Measurements from ENCODE around the gene CCDC68.
A peak's percentile ranks its signal among the peaks of the same experiment; 100 is the strongest.
"Not testable (repeated sequence)": the region's sequence is repeated elsewhere in the genome, so short reads cannot be mapped to it uniquely, and the experiment has no call there.

CCDC68 gene

DNA sequence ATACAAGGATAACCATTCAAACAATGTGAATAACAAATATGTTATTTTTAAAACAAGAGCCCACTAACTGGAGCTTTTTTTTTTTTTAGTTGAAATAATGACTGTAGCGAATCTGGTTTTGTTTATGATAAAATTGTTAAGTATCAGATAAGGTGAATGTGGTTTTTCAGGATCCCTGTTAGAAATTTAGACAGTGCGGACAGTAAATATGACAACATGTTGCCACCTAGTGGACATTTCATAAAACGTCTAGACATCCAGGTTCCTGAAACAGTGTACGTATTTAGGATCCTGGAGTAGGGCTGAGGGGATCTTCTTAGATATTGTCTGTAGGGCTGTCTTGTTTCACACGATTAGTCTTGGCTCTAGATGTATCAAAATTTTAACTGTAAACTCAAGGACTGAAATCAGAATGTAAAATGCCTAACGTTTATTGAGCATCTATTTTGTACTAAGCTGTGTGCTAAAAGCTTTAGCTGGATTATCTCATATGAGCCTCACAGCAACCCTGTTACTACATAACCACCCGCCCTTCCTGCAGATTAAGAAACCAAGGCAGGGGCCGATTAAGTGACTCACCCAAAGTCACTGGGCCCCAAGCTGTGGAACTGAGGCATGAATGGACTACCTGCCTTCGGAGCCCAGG, 23.9 kb upstream of the CCDC68 start:
- no peaks in the 10 kb centered on the region for H3K27me3 Mint-ChIP-seq (ENCODE audit: low read depth, poor library complexity)
- H3K9me3 Mint-ChIP-seq, result peaks cover 10% of the 10 kb centered on the region
- TF ChIP-seq, protein P1, sequence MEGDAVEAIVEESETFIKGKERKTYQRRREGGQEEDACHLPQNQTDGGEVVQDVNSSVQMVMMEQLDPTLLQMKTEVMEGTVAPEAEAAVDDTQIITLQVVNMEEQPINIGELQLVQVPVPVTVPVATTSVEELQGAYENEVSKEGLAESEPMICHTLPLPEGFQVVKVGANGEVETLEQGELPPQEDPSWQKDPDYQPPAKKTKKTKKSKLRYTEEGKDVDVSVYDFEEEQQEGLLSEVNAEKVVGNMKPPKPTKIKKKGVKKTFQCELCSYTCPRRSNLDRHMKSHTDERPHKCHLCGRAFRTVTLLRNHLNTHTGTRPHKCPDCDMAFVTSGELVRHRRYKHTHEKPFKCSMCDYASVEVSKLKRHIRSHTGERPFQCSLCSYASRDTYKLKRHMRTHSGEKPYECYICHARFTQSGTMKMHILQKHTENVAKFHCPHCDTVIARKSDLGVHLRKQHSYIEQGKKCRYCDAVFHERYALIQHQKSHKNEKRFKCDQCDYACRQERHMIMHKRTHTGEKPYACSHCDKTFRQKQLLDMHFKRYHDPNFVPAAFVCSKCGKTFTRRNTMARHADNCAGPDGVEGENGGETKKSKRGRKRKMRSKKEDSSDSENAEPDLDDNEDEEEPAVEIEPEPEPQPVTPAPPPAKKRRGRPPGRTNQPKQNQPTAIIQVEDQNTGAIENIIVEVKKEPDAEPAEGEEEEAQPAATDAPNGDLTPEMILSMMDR (IDR thresholded peaks at IDR 0.05), result peak; percentile 63
- peaks cover 5% of the 10 kb centered on the region for H3K4me1 Mint-ChIP-seq
- no peaks in the 10 kb centered on the region for H3K36me3 Mint-ChIP-seq (ENCODE audit: low read depth)
- DNase-seq, result no peak
- no peak overlapping the region for H3K27ac Mint-ChIP-seq
- no peak overlapping the region for H3K4me3 Mint-ChIP-seq

GRCh38 chr18:54981076-54981475, 21.8 kb upstream of the CCDC68 start:
- H3K27ac Mint-ChIP-seq, result no peak overlapping the region
- H3K27me3 Mint-ChIP-seq (ENCODE audit: low read depth, poor library complexity), result no peaks in the 10 kb centered on the region
- DNase-seq, result no peak
- H3K4me1 Mint-ChIP-seq, result peaks cover 5% of the 10 kb centered on the region
- no peaks in the 10 kb centered on the region for H3K36me3 Mint-ChIP-seq (ENCODE audit: low read depth)
- no peak overlapping the region for H3K4me3 Mint-ChIP-seq
- TF ChIP-seq, protein P1 (IDR thresholded peaks at IDR 0.05), result no peak
- H3K9me3 Mint-ChIP-seq, result peaks cover 10% of the 10 kb centered on the region

DNA sequence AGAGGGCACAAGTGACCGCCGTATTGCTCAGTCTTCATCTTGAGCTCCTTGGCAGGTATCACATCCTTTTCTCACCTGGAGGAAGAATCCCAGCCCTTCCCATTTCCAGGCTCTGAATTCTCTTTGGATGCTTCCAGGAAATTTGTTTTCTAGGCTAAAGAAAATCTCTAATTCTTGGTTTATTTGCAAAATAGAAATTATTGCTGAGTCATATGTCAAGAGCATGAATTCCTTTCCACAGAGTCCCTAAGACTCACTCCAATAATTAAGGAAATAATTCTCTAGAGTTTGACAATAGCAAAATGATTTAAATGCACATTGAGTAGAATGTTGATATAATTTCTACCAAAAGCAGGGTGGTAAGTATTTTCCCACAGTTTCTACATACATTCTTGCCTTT, 16.3 kb upstream of the CCDC68 start:
- TF ChIP-seq, protein P1 (IDR thresholded peaks at IDR 0.05), result no peak
- no peak overlapping the region for H3K27ac Mint-ChIP-seq
- no peaks in the 10 kb centered on the region for H3K36me3 Mint-ChIP-seq (ENCODE audit: low read depth)
- H3K4me3 Mint-ChIP-seq, result no peak overlapping the region
- H3K27me3 Mint-ChIP-seq (ENCODE audit: low read depth, poor library complexity), result peaks cover 5% of the 10 kb centered on the region
- no peak for DNase-seq
- peaks cover 5% of the 10 kb centered on the region for H3K4me1 Mint-ChIP-seq
- peaks cover 10% of the 10 kb centered on the region for H3K9me3 Mint-ChIP-seq

- no peak overlapping the region for H3K27ac Mint-ChIP-seq
- TF ChIP-seq, protein P1 (IDR thresholded peaks at IDR 0.05), result no peak
- H3K4me1 Mint-ChIP-seq, result no peaks in the 10 kb centered on the region
- H3K9me3 Mint-ChIP-seq, result peaks cover 3% of the 10 kb centered on the region
- H3K36me3 Mint-ChIP-seq (ENCODE audit: low read depth), result no peaks in the 10 kb centered on the region
- H3K4me3 Mint-ChIP-seq, result no peak overlapping the region
- peaks cover 5% of the 10 kb centered on the region for H3K27me3 Mint-ChIP-seq (ENCODE audit: low read depth, poor library complexity)
- DNase-seq, result no peak
Measured at GRCh38 chr18:54973046-54973445, 13.8 kb upstream of the CCDC68 start.

DNA sequence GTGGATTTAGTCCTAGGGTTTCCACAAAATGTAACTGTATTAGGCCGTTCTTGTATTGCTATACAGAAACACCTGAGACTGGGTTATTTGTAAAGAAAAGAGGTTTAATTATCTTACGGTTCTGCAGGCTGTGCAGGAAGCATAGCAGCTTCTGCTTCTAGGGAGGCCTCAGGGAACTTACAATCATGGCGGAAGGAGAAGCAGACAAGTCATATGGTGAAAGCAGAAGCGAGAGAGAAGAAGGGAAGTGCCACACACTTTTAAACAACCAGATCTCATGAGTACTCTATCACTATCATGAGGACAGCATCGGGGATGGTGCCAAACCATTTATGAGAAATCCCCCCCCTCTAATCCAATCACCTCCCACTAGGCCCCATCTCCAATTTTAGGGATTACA, 9.5 kb upstream of the CCDC68 start:
- no peaks in the 10 kb centered on the region for H3K36me3 Mint-ChIP-seq (ENCODE audit: low read depth)
- no peak for DNase-seq

GRCh38 chr18:54968237-54968636, 9.0 kb upstream of the CCDC68 start:
- DNase-seq; H3K4me1 Mint-ChIP-seq; H3K9me3 Mint-ChIP-seq; H3K27ac Mint-ChIP-seq; H3K4me3 Mint-ChIP-seq; H3K36me3 Mint-ChIP-seq (ENCODE audit: low read depth): not testable (repeated sequence)
- H3K27me3 Mint-ChIP-seq (ENCODE audit: low read depth, poor library complexity), result peaks cover 11% of the 10 kb centered on the region

More for the DNA sequence above, 9.5 kb upstream of the CCDC68 start:
- Mint-ChIP-seq H3K9me3 (no peaks in the 10 kb centered on the region), H3K27me3 (ENCODE audit: low read depth, poor library complexity) (peaks cover 11% of the 10 kb centered on the region), H3K4me3 (no peak overlapping the region), H3K27ac (no peak overlapping the region), H3K4me1 (no peaks in the 10 kb centered on the region)
- TF ChIP-seq, protein P1 (IDR thresholded peaks at IDR 0.05), result no peak
